Fibroblast of peridontal ligament (primary cell): Measurements from ENCODE around the gene APBA3.
"Not testable (repeated sequence)": the region's sequence is repeated elsewhere in the genome, so short reads cannot be mapped to it uniquely, and the experiment has no call there.

Source experiments
- DNase-seq: peaks from one replicate; pipeline ENCODE4 v3.0.0-alpha.2; 2010; ENCODE audit errors: extremely low read depth

APBA3 gene

GRCh38 chr19:3771000-3771905 is 9.8 kb upstream of the APBA3 start:
- DNase-seq: no peak

GRCh38 chr19:3770136-3770999 is 8.9 kb upstream of the APBA3 start:
- DNase-seq: no peak

GRCh38 chr19:3769494-3769893 is 8.0 kb upstream of the APBA3 start:
- DNase-seq: no peak

- DNase-seq: no peak
These were observed 7.2 kb upstream of the APBA3 start for GRCh38 chr19:3768748-3769099.

GRCh38 chr19:3768015-3768747 is 6.7 kb upstream of the APBA3 start:
- no peak for DNase-seq

- DNase-seq: no peak
These were observed 5.6 kb upstream of the APBA3 start for GRCh38 chr19:3767050-3767449.

GRCh38 chr19:3766520-3766919 is 5.0 kb upstream of the APBA3 start:
- no peak for DNase-seq

- DNase-seq: not testable (repeated sequence)
These were observed 4.3 kb upstream of the APBA3 start for GRCh38 chr19:3765757-3766156.

GRCh38 chr19:3765121-3765520 is 3.6 kb upstream of the APBA3 start:
- no peak for DNase-seq

GRCh38 chr19:3762501-3763459 is 1.3 kb upstream of the APBA3 start, which contains the start of gene MRPL54:
Gene MRPL54 (plus strand): TSS chr19:3762682. CDS start chr19:3762701, 19 bp downstream.
- DNase-seq: peak; percentile 99

- no peak for DNase-seq
These were observed 610 bp upstream of the APBA3 start for GRCh38 chr19:3762130-3762473.

- DNase-seq: peak; percentile 8
These were observed 576 bp downstream of the APBA3 start for GRCh38 chr19:3760871-3761361.

GRCh38 chr19:3759482-3760254 is 1.8 kb downstream of the APBA3 start:
- DNase-seq: no peak

- DNase-seq: not testable (repeated sequence)
These were observed 3.2 kb downstream of the APBA3 start for GRCh38 chr19:3758297-3758696.

GRCh38 chr19:3757705-3758104 is 3.8 kb downstream of the APBA3 start:
- DNase-seq: not testable (repeated sequence)

GRCh38 chr19:3753631-3754410 is 7.7 kb downstream of the APBA3 start:
- DNase-seq: no peak

GRCh38 chr19:3752492-3752891 is 9.0 kb downstream of the APBA3 start:
- no peak for DNase-seq

- no peak for DNase-seq
These were observed 10.3 kb downstream of the APBA3 start for GRCh38 chr19:3751236-3751635.

- DNase-seq: no peak
These were observed 11.3 kb downstream of the APBA3 start for GRCh38 chr19:3750211-3750610.
